ENCODE measurements around the gene KNSTRN. TPM values are rescaled to one million over a fixed set of nuclear protein-coding genes. Genes with fewer than 3 reads are reported as not detected.

KNSTRN gene
- total and polyA plus RNA-seq, 10 donors, result 6.0 to 16.8 (median 10.2) TPM

DNA sequence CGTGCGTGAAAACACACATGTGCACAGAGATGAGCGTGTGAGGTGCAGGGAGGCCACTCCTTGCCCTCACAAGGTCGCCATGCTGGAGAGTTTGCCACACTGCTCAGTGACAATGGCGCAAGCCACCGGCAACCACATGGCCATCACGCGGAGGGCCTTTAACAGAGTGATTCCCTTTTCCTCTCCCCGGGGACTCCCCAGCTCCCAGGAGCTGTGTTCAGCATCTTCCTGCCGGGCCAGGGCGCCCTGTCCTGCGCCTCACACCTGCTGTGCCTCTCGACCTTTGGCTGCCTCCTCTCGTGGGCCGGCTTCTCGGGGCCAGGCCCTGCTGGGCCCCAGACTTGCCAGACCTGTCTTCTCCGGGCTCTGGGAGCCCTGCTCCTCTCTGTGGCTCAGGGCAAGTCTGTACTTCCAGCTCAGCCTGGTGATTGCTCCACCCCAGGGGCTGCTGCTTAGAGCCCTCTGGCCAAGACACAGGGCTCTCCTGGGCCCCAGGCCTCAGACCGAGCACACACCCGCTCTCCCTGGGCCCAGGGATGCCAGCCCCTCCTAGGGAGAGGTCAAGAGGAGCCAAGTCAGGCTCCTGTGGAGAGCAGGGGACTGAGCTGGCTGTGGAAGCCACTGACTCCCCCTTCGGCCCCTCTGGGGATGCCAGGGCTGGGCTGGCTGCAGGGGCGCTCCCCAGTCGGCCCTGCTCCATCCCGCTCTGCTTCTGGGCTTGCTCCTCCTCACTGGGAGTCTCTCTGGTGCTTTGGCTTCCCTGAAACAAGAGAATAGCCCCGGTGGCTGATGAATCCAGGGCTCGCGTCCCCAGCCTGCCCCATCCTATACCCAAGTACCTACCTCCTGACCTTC, 47.4 kb upstream of the KNSTRN start:
- no peaks in the 10 kb centered on the region for H3K36me3 ChIP-seq
- H3K27ac ChIP-seq, result peak overlapping the region in 7 of 8 donors; percentile 79 to 91 (median 86)
- intact Hi-C loops (cut with DNase I; ENCODE audit: low total_unique reads), result no loop called here
- peaks cover 30 to 100% (median 76%) of the 10 kb centered on the region in 6 donors for H3K4me1 ChIP-seq
- no peak for DNase-seq
- H3K27me3 ChIP-seq (replicated peaks in 1 of 7), result peaks cover 0 to 8% (median 0%) of the 10 kb centered on the region in 7 donors
- 76 to 84% (median 82%) methylated on average over 24 to 26 of the region's 26 CpGs for WGBS, 5 donors
- TF ChIP-seq POLR2A (IDR thresholded peaks at IDR 0.05), result no peak
- TF ChIP-seq, protein P1, sequence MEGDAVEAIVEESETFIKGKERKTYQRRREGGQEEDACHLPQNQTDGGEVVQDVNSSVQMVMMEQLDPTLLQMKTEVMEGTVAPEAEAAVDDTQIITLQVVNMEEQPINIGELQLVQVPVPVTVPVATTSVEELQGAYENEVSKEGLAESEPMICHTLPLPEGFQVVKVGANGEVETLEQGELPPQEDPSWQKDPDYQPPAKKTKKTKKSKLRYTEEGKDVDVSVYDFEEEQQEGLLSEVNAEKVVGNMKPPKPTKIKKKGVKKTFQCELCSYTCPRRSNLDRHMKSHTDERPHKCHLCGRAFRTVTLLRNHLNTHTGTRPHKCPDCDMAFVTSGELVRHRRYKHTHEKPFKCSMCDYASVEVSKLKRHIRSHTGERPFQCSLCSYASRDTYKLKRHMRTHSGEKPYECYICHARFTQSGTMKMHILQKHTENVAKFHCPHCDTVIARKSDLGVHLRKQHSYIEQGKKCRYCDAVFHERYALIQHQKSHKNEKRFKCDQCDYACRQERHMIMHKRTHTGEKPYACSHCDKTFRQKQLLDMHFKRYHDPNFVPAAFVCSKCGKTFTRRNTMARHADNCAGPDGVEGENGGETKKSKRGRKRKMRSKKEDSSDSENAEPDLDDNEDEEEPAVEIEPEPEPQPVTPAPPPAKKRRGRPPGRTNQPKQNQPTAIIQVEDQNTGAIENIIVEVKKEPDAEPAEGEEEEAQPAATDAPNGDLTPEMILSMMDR (IDR thresholded peaks at IDR 0.05 in 8 of 11, conservative IDR thresholded peaks at IDR 0.05 in 3 of 11), result no peak
- TF ChIP-seq POLR2AphosphoS5 (IDR thresholded peaks at IDR 0.05), result no peak
- H3K9me3 ChIP-seq, result no peaks in the 10 kb centered on the region
- H3K4me3 ChIP-seq, result peak overlapping the region in 1 of 8 donors; percentile 53

DNA sequence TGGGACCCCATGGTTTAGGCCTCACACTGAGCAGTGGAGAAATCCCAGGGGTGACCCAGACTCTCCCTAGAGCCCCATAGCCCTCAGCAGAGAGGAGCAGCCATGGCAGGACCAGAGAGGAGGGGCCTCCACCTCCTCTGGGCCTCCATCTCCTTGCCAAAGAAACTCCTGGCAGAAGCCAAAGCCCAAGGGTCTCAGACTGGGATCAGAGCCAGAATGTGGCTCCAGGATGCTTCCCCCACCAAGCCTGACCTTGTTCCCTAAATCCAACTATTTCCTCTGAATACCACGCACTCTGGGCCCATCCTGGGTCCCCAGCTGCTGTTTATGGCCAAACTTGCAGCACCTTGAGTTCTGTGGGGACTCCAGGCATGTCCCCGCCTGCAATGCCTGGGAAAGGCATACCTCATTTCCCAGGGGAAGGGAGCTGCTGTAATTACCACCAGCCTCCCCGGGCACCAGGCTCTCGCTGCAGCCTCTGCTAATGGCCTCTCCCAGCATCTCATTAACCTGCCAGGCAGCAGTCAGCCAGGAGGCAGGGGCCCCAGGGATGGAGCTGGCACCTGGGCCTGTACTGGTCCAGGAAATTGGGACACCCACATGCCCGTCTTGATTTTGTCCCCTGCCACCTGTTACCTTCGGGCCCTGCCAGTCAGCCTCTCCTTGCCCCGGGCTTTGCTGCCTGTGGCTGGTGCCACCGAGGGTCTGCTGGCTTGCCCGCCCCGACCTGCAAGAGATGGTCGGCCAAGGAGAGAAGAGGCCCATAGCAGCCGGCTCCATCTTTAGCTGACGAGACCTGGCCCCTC, 46.4 kb upstream of the KNSTRN start:
- H3K27ac ChIP-seq, result peak overlapping the region in 4 of 8 donors; percentile 4 to 91 (median 87)
- DNase-seq, result no peak
- H3K4me3 ChIP-seq, result no peak overlapping the region
- H3K9me3 ChIP-seq, result no peaks in the 10 kb centered on the region
- H3K36me3 ChIP-seq, result no peaks in the 10 kb centered on the region
- intact Hi-C loops (cut with DNase I; ENCODE audit: low total_unique reads), result no loop called here
- no peak for TF ChIP-seq POLR2AphosphoS5 (IDR thresholded peaks at IDR 0.05)
- no peak for TF ChIP-seq POLR2A (IDR thresholded peaks at IDR 0.05)
- TF ChIP-seq, protein P1 (IDR thresholded peaks at IDR 0.05 in 8 of 11, conservative IDR thresholded peaks at IDR 0.05 in 3 of 11), result no peak
- peaks cover 30 to 100% (median 80%) of the 10 kb centered on the region in 6 donors for H3K4me1 ChIP-seq
- 67 to 83% (median 69%) methylated on average over 7 to 13 of the region's 13 CpGs for WGBS, 5 donors
- H3K27me3 ChIP-seq (replicated peaks in 1 of 7), result peaks cover 0 to 8% (median 0%) of the 10 kb centered on the region in 7 donors

DNA sequence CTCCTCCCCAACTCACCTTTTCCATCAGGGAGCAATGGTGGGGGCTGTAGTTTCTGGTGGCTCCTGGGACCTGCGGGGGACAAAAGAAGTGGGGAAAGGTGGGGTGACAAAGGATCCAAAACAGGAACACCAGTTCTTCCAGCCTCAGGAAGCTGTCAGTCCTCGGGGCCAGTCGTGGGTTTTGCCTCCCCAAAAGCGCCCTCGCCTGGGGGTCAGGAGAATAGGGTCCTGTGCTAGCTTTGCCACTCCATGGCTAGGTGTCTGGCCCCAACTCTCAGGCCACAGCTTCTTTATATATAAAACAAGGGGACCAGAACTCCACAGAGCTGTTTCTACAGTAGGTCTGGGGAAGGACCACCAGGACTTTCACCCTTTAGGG, 45.8 kb upstream of the KNSTRN start:
- Histone ChIP-seq H3K27ac (peak overlapping the region in 4 of 8 donors; percentile 13 to 88 (median 20)), H3K4me1 (peaks cover 30 to 98% (median 77%) of the 10 kb centered on the region in 6 donors), H3K4me3 (no peak overlapping the region), H3K36me3 (no peaks in the 10 kb centered on the region), H3K27me3 (replicated peaks in 1 of 7) (peaks cover 0 to 8% (median 0%) of the 10 kb centered on the region in 7 donors), H3K9me3 (no peaks in the 10 kb centered on the region)
- DNase-seq, result no peak
- intact Hi-C loops (cut with DNase I; ENCODE audit: low total_unique reads), result no loop called here
- 19 to 43% (median 36%) methylated on average over 5 of the region's 5 CpGs for WGBS, 5 donors
- no peak for TF ChIP-seq POLR2A (IDR thresholded peaks at IDR 0.05)
- no peak for TF ChIP-seq POLR2AphosphoS5 (IDR thresholded peaks at IDR 0.05)
- TF ChIP-seq, protein P1 (IDR thresholded peaks at IDR 0.05 in 8 of 11, conservative IDR thresholded peaks at IDR 0.05 in 3 of 11), result peak in 3 of 11 experiments; percentile 20 to 45 (median 34)

Data from spleen (tissue), 11 donors.